Measurements from ENCODE around the gene NBEA.
"Not testable (repeated sequence)": the region's sequence is repeated elsewhere in the genome, so short reads cannot be mapped to it uniquely, and the experiment has no call there.

The NBEA gene

GRCh38 chr13:35598790-35599369, 656.8 kb downstream of the NBEA start:
- no peak for DNase-seq

DNA sequence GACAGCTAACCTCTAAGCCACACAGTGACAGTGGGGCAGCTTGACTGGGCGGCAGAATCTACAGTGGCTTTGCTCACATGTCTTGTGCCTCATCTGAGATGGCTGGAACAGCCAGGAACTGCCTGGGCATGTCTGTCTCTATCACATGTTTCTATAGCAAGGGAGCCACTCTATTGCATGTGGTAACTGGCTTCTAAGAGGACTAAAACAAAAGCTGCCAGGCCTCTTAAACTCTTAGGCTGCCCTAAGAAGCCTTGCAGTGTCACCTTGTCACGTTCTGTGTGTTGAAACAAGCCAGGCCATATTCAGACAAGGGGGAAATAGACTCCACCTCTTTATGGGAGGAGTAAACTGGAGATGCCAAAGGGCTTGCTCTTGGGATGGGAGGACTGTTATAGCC, 657.3 kb downstream of the NBEA start:
- peak; percentile 78 for DNase-seq

GRCh38 chr13:35600137-35600536, 658.1 kb downstream of the NBEA start:
- DNase-seq = no peak

- DNase-seq = no peak
These were observed 661.7 kb downstream of the NBEA start for GRCh38 chr13:35603593-35604285.

- no peak for DNase-seq
These were observed 672.6 kb downstream of the NBEA start for GRCh38 chr13:35614666-35615065.

GRCh38 chr13:35617420-35617819, 675.4 kb downstream of the NBEA start:
- no peak for DNase-seq

DNA sequence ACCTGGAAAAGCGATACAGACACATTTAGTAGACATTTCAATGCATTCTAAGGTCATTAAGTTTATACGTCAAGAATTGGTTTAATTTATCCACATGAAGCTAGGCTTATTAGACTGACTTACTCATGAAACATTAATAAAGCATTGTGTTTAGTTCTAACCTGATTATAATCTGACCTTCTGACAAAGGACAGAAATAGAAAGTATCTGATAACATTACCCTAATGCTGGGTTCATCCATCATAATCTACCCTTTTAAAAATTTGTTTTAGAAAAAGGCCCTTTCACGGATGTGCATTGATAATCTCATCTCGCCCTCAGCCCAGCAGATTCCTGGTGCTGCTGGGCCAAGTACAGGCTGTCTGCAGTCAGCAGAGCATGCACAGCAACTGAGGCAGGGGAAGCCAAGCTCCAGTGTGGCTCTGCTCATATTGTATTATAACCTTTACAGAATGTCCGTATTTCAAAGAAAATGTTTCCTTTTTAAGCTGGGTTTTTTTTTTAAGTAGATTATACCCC, 676.6 kb downstream of the NBEA start:
- no peak for DNase-seq

DNA sequence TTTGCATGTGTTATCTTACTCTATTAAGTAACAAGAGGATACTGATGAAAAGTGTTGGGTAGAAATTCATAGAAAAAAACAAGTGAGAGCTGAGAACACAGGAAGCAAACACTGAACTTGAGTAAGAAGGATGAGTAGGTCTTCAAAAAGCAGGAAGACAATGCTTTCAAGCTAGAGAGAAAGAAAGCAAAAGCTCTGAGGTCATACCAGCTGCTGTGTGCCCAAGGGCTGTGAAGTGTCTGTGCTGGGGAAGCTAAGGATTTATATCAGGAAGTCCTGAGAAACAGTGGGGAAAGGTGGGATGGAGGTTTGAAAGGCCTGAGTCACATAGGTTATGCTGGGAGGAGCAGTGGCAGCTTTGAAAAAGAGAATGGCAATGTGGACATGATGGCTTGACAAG, 679.9 kb downstream of the NBEA start:
- DNase-seq = peak; percentile 60

GRCh38 chr13:35629026-35629425, 687.0 kb downstream of the NBEA start:
- DNase-seq = no peak

GRCh38 chr13:35630551-35631275, 688.6 kb downstream of the NBEA start:
- peak; percentile 93 for DNase-seq

- DNase-seq = no peak
These were observed 689.6 kb downstream of the NBEA start for GRCh38 chr13:35631666-35632065.

DNA sequence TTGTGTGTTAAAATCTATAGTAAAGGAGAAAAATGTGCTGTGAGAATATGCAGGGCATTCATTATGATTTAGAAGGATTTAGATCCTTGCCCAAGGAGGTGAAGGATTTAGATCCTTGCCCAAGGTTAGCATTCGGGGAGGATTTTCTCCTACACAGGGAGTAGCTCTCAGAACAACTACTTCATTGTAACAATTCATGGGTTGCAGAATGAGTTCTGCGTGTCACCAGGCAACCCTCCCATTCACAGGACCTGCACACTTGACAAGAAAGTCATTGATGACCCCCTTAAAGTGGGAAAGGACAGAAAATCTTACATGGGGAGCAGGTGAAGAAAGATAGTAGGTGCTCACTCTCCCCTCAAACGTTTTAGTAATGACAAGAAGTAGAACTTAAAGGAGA, 701.6 kb downstream of the NBEA start:
- DNase-seq = no peak

GRCh38 chr13:35646056-35646774, 704.1 kb downstream of the NBEA start:
- DNase-seq = no peak

GRCh38 chr13:35648201-35648600, 706.1 kb downstream of the NBEA start:
- DNase-seq = no peak

- DNase-seq = no peak
These were observed 707.1 kb downstream of the NBEA start for GRCh38 chr13:35649162-35649561.

DNA sequence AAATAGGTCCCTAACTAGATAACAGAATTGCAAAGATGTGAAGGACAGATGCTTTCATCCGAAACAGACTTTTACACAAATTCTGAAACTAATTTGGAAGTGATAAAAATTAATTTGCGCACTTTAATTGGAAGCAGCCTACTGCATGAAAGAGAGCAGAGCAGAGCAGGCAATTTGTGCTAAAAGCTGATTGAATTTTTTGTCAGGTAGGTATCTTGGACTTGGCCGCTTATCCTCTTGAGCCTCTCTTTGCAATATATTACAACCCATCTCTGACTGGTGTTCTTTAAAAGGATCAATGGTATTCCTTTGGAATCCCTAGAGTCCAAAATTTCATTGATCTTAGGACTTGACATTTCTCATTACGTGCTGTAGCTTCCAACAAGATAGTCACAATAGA, 717.7 kb downstream of the NBEA start:
- no peak for DNase-seq

- DNase-seq = no peak
These were observed 722.7 kb downstream of the NBEA start for GRCh38 chr13:35664747-35665146.

DNA sequence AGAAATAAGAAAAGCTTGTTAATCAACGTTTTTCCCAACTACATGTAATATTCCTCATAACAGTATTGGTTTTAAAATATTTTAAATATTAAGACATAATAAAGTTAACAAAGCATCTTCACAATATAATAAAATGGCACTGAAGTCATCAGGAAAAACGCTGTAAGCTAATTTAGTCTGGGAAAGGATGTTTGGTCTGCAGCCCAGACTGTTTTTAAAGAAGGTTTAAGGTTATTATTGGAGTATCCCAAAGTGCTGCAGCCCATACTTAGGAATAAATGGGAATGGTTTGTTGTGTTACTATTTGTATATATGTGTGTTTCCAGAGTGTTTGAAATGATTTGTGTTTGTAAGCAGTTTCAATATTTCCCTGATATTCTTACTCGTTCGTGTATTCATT, 727.3 kb downstream of the NBEA start:
- DNase-seq = no peak

GRCh38 chr13:35672611-35673010, 730.5 kb downstream of the NBEA start:
- no peak for DNase-seq

- no peak for DNase-seq
These were observed 733.6 kb downstream of the NBEA start for GRCh38 chr13:35675651-35676050.

DNA sequence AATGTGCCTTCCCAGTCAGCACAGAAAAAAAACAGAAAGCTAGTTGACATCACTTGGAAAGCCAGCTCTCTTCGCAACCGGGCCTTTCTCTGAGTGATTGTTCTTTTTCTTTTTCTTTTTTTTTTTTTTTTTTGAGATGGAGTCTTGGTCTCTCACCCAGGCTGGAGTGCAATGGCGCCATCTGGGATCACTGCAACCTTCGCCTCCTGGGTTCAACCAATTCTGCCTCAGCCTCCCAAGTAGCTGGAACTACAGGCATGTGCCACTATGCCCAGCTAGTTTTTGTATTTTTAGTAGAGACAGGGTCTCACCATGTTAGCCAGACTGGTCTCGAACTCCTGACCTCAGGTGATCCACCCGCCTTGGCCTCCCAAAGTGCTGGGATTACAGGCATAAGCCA, 735.8 kb downstream of the NBEA start:
- DNase-seq = not testable (repeated sequence)

GRCh38 chr13:35681685-35682084, 739.6 kb downstream of the NBEA start:
- no peak for DNase-seq

- DNase-seq = no peak
These were observed 742.4 kb downstream of the NBEA start for GRCh38 chr13:35684432-35684831.
